ENCODE measurements around the gene DGLUCY.
A peak's percentile ranks its signal among the peaks of the same experiment; 100 is the strongest.
"Not testable (repeated sequence)": the region's sequence is repeated elsewhere in the genome, so short reads cannot be mapped to it uniquely, and the experiment has no call there.

The DGLUCY gene, protein sequence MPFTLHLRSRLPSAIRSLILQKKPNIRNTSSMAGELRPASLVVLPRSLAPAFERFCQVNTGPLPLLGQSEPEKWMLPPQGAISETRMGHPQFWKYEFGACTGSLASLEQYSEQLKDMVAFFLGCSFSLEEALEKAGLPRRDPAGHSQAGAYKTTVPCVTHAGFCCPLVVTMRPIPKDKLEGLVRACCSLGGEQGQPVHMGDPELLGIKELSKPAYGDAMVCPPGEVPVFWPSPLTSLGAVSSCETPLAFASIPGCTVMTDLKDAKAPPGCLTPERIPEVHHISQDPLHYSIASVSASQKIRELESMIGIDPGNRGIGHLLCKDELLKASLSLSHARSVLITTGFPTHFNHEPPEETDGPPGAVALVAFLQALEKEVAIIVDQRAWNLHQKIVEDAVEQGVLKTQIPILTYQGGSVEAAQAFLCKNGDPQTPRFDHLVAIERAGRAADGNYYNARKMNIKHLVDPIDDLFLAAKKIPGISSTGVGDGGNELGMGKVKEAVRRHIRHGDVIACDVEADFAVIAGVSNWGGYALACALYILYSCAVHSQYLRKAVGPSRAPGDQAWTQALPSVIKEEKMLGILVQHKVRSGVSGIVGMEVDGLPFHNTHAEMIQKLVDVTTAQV

DNA sequence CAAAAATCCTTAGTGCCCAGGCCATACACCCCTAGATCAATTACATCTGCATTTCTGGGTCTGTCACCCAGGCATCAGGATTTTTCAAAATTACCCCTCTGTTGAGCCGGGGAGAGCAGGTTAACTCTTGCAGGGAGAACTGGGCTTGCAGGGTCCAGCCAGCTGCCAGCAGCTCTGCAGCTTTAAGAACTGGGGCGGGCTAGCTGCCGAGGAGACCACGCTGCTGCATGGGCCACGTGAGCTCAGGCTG, at the start of gene DGLUCY:
Gene DGLUCY (plus strand): TSS at position 245 of the 250 bp plus-strand sequence. CDS start 46,222 bp downstream, outside the sequence.
- DNase-seq: no peak

DNA sequence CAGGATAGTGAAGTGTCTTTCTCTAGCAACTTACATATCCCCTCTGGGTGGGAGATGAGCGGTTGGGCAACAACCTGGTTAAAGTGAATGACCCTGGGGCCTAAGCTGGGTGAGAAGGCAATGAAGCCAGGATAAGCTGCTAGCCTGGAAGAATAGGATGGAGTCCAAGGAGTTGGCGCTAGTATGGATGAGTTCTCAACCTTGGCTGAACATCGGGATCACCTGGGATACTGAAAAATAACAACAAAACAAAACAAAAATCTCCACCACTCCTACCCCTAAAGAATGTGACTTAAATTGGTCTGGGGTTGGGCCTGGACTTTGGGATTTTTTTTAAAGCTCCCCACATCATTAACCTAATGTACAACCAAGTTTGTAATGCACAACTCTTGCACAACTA, 48.6 kb upstream of the DGLUCY start:
- no peak for DNase-seq

DNA sequence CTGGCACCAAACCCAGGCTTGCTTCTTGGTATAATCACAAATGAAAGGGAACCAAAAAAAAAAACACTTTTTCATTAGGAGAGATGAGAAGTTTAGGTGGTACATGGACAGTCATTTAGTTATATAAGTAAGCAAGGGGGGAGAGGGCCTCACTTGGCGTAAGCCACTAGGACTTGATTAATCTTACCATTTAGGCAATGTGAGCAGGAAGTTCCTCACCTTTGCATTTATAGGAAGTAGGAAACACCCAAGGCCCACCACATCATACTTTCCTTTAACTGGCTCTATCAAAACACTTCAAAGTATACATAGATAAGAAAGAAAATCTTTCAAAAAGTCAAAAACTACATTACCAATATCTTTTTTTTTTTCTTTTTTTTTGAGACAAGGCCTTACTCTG, 46.7 kb upstream of the DGLUCY start:
- DNase-seq: no peak

DNA sequence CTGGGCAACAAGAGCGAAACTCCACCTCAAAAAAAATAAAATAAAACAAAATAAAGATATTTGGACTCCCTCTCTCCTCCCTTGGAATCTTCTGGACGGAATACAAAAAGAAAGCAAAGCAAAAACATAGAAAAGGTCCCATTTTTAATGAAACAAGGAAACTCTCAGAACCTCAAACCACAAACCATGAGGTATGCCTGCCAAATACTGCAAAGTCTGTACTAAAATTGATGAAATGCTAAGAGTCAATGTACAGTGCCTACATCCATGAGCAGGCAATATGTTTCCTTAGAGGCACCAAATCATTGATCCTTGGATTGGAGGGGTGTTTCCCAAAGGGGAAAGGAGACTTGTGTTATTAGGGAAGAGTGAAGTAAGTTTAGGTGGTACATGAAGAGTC, 45.2 kb upstream of the DGLUCY start:
- DNase-seq: no peak

DNA sequence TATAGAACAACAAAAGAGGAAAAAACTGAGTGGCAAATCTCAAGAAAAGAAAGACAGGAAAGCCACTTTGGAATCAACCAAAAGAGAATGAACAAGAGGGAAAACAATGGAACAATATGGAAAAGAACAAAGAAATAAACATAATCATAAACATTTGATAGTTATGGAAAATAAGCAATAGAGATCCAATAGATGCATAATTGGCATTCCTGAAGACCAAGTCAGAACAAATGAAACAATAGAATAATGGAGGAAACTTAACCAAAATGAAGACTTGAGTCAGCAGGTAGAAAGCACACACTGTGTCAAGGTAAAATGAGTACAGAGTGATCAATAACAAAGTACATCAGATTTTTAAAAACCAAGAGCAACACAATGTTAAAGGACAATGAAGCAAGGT, 43.3 kb upstream of the DGLUCY start:
- DNase-seq: no peak

DNA sequence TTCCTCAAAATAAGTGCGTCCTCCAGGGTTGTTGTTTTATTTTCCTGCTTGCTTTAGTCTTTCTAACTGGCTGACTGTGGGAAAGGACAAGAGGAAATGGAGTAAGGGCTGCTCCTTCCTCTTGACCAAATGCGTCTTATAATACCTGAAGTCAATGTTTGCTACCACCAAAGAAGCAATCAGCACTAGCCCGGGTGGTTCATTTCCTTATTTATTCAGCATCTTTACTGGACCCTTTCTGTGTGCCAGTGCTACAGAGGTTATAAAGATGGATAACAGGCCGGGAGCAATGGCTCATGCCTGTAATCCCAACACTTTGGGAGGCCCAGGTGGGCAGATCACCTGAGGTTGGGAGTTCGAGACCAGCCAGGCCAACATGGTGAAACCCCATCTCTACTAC, 38.3 kb upstream of the DGLUCY start:
- no peak for DNase-seq

DNA sequence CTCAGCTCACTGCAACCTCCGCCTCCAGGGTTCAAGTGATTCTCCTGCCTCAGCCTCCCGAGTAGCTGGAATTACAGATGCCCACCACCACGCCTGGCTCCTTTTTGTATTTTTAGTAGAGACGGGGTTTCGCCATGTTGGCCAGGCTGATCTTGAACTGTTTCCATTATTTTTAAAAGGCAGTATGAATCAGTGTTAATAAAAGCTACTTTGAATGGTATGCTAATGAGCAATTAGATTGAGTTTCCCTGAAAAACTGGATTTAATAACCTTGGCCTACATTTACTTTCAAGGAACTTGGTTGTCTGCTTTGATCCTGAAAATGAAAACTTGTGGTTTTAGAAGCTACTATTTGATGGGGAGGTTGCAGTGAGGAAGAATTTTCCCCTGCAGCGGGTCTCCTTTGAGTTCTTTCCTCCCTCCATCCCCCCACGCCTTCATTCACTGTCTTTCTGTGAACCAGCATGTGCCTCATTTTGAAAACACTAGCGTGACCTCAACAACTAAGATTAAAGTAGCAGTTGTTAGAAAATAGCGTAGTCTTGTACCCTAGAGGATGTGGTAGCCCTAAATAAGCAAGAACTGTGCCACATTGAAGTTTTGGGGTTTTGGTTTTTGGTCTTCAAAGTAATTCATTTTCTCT, 35.7 kb upstream of the DGLUCY start:
- no peak for DNase-seq

DNA sequence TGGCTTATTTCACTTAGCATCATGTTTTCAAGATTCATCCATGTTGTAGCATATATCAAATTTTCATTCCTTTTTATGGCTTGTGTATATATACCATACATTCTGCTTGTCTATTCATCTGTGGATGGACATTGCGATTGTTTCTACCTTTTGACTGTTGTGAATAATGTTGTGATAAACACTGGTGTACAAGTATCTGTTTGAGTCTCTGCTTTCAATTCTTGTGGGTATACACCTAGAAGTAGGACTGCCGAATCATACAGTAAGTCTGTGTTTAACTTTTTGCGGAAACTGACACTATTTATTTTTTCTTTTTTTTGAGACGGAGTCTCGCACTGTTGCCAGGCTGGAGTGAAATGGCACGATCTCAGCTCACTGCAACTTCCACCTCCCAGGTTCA, 33.8 kb upstream of the DGLUCY start:
- no peak for DNase-seq

DNA sequence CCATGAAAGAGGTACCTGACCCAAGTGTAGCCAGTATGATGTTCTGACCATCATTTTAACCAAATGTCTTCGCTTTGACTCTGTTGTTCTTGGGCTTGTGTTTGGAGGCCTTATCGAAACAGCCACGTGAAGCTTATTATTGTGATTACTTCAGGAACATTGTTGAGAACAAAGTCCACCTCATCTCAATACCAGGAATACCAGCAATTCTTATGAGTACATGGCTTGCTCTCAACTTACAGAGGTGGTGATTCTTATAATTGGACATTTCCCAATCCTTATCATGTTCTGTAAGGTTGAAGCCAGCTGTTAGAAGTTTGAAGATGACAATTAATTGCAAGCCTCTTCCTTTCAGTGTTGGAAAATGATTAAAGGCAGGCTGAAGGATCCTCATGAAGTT, 31.6 kb upstream of the DGLUCY start:
- DNase-seq: no peak

DNA sequence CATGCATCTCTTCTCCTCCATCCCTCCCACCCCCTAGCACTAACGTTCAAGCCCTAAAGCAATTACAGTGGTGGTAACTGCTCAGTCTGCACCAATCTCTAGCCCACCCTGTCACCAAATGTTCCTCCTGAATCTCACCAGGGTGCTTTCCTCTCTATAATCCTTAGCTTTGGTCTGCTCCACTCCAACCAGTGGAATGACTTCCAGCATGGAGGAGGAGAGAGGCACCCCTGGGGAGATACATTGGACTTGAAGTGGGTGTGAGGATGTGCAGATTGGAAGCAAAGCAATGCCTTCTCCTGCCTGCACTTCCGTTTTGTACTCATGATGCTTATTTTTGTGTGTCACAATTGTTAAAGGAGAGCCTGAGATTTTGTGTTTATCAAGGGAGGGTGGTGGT, 29.4 kb upstream of the DGLUCY start:
- DNase-seq: no peak

DNA sequence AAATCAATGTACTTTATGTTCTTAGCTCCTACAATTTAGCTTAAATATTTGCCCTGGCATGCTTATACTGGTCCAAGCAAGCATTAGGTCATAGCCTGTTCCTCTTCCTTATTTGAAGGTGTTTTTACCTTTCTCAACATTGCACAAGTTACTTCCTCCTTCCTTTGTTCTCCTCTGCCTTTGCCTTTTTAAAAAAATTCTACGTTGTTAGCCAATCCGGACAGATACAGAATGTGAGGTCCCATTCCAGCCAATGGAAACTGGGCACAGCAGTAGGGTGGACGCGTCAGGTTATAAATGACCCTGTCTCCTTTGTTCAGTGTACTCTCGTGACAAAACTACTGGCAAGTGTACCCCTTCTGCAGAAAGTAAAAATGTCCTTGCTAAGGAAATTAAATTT, 26.4 kb upstream of the DGLUCY start:
- not testable (repeated sequence) for DNase-seq

DNA sequence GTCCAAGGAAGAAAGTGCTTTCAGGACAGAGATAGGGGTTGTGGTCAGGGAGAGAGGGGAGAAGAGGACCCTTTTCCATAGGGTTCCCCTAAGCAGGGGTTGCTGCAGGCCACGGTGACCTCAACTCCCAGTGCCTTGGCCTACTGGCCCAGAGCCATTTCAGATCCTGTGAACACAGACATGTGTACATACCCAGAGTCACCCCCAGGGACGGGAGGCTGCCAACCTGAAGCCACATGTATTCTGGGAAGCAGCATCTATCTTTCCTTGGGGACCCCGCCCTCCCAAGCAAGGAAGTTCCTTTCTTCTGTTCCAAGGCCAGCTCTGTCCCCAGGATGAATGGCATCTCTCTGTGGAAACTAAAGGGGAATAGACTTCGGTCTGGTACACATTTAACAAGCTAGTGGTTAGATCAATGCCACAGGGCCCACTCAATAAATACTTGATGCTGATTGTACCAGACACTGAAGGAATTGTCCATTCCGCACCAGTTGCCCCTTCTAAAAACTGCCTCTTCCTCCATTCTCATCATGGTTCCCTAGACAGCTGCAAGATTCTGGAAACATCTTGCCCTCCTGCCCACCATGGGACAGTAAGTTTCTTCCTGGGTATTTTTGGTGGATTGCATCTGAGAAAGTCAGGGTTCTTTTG, 25.2 kb upstream of the DGLUCY start:
- DNase-seq: no peak

DNA sequence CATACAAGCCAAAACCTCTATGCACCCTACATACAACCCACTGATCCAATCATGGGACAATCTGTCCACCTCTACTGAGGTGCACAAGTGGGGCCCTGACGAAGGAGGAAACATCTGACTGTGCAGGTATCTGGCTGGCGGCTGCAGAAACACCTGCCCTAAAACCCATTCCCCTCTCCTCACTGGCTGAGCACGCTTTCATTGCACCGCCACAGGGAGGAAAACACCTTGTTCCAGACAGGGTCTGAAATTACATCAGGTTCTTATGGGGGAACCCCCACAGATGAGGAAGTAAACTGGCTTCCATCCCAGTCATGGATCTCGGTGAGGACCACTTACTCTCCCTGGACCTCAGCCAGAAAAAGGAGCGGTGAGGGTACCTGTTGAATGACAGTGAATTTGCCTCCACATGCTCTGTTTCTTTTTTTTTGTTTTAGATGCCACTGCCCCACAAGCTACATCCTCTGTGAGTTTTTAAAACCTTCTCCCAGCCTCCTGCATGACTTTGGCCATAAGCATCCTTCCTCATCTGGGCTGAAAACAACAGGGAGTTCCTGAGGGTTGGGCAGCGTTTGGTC, 23.8 kb upstream of the DGLUCY start:
- DNase-seq: no peak

DNA sequence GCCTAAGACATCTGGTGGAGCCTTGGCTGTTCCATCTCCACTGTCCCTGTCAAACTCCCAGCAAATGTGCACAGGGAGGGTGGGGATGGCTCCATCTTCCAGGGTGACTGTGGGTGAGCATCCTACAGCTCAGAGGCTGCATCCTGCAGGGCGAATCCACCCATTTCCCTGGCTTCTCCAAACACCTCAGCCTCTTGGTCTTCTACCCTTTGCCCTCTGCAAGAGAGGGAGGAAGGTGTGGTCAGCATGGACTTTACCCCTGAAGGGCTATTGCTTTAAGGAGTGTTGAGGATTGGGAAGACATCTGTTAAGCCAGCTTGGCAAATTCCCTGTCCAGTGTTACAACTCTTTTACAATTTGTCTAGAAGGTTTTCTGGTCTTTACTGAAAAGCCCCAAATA, 23.1 kb upstream of the DGLUCY start:
- DNase-seq: no peak

DNA sequence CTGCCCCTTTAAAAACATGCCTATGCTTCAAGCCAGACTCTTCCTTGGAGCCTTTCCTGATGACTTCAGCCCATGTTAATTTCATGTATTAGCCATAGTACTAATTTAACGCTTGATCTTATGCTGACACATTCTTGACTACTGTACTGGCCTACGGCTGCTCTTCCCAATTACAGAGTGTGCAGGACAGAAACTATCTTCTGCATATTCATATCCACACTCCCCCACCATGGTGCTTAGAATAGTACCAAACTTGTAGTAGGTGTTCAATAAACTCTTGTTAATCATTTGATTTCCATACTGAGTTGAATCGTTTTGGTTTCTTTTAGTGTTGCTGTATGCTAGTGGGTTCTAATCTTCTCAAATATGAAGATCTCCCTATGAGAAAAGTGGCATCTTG, 21.8 kb upstream of the DGLUCY start:
- no peak for DNase-seq

DNA sequence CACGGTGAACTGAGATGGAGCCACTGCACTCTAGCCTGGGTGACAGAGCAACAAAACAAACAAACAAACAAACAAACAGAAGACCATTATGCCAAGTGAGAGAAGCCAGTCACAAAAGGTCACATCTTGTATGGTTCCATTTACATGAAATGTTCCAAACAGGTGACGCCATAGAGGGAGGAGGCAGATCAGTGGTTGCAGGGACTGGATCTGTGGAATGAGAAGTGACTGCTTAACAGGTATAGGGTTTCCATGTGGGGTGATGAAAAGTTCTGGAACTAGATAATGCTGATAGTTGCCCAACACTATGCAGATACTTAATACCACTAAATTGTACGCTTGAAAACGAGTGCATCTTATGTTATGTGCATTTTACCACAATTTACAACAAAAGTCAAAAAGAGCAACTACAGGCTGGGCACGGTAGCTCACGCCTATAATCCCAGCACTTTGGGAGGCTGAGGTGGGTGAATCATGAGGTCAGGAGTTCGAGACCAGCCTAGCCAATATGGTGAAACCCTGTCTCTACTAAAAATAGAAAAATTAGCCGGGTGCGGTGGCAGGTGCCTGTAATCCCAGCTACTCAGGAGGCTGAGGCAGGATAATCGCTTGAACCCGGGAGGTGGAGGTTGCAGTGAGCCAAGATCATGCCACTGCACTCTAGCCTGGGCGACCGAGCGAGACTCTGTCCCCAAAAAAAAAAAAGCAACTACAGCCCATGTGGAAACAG, 20.0 kb upstream of the DGLUCY start:
- DNase-seq: not testable (repeated sequence)

DNA sequence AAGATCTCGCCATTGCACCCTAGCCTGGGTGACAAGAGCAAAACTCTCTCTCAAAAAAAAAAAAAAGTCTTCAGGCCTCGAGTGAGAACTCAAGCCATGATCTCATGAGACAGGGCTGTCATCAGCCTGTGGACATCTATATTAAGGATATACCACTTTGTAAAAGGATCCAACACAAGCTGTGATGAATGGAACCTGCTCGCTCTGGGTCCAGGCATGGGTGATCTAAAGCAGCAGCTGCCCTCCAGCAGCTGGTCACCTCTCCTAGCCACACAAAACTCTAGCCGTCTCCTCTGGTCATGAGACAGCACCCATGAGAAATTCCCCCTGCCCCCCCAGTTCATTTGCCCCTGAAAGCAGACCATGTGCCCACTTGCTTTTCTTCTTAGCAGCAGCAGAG, 19.1 kb upstream of the DGLUCY start:
- DNase-seq: no peak

DNA sequence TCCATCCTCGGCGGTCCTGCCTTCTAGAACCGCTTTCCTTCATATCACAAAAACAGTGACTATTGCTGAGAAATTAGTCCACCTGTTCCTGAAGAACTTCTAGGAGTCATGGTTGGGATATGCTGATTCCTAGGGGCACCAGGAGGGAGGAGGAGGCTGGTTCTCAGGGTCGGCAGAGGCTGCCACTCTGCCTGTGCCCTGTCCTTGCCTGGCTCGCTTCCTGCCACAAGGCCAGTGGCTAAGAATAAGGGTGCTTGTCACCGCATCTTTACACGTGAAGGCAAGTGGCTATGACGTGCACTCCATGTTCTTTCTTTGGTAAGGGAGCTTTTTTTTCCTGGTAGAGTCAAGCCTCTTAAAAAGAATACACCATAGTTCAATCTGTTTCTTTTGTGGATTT, 18.7 kb upstream of the DGLUCY start:
- DNase-seq: no peak

DNA sequence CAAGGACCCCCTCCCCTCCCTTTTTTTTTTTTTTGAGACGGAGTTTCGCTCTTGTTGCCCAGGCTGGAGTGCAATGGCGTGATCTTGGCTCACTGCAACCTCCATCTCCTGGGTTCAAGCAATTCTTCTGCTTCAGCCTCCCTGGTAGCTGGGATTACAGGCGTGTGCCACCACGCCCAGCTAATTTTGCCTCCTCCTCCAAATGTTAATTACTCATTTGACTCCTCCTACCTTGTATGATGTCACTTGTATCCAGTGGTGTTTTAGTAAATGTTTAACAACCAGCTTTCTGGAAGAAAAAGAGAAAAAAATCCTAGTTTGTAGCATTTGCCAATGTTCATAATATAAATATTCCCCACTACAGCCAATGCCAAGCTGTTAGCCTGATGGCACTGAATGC, 16.2 kb upstream of the DGLUCY start:
- not testable (repeated sequence) for DNase-seq

DNA sequence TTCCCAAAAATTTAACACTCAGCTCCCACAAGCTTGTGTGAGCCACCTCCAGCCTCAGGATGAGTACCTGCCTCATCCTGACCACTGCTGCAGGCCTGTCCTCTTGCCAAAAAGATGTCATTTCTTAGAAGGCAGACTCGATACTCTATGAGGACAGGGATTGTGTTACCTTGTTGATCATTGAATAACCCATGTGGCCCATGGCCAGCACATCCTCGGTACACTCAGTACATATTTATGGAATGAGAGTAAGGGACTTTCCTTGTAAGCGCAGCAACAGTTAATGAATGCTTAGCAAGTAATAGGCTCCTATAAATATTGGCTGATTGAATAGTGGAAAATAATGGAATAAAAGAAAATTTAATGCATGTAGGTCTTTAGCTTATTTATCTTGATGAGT, 15.3 kb upstream of the DGLUCY start:
- DNase-seq: no peak

DNA sequence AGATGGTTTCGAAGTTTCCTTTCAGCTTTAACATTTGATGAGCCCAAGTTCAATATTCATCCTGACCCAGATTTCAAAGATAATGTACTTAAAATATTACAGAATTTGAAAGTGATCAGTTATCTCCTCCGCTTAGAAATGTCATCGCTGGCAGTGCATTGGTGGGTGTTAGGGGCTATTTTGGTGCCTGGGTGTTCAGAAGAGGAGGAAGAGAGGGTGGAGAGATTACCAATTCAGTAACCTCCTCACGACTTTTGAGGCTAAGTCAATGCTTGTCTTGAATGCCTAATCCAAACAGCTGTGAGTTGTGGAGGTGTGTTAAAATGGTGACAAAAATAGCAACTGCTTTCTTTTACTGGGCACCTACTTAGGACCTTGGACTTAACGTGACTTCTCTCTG, 13.8 kb upstream of the DGLUCY start:
- DNase-seq: no peak

DNA sequence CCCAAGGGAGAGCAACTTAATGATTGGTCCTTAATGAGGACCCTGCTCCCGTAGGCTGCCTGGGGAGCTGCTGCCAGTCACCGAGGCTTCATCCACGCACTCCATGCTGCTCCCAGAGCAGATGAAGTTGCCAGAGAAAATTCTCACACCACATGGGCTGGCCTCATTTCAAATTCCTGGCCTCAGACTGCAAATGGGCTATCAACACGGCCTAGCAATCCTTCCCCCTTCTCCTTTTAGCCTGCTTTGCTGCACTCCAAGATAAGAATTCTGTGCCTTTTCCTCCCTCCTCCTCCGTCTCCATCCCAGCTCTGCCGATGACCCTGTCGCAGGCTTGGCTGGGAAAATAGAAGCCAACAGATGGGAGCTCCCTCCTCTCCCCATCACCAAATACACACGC, 10.8 kb upstream of the DGLUCY start:
- DNase-seq: peak in 1 of 14 donors; percentile 77
